NCI-H345 treated with DMSO at 0.1 percent for 48 hours (cell line): ENCODE results near the gene MAGI2.

Source experiments
- DNase-seq: peaks from one replicate; lab custom pipeline; 2025; ENCODE audit not compliant: unreplicated experiment; lab: John Stamatoyannopoulos, UW

Gene MAGI2

DNA sequence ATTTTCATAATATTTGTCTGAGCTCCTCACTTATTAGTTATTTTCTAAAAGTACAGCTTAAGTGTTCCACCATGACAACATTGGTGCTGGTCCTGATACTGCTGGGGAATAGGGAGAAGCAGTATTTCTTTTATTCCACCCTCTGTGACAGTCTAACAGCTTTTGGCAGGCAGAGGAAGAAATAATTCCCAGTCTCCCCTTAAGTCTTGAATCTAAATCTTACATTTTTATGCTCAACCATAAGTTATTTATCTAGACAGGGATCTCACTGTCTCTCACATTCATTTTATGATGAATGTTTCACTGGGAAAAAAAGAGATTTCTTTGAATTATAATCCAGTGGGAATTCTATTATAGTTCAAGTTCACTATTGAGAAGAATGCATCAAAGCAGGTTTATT is 71.5 kb downstream of the MAGI2 start:
- no peak for DNase-seq

DNA sequence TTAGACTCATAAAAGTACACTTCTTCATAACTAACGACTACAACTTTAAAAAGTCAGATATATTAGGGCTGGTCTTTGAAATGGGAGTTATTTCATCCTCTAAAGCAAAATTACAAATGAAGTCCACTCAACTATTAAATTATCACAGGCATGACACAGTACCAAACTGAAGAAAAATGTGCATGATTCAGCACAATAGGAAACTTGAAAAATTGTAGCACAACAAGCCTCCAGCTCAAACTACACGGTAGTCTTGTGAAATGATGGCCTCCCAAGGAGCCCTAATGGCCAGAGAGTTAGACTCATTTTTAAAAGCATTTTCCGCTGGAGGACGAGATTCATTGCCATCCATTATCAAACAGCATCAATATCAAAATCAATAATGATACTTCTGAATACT is 76.4 kb downstream of the MAGI2 start:
- DNase-seq, result no peak

DNA sequence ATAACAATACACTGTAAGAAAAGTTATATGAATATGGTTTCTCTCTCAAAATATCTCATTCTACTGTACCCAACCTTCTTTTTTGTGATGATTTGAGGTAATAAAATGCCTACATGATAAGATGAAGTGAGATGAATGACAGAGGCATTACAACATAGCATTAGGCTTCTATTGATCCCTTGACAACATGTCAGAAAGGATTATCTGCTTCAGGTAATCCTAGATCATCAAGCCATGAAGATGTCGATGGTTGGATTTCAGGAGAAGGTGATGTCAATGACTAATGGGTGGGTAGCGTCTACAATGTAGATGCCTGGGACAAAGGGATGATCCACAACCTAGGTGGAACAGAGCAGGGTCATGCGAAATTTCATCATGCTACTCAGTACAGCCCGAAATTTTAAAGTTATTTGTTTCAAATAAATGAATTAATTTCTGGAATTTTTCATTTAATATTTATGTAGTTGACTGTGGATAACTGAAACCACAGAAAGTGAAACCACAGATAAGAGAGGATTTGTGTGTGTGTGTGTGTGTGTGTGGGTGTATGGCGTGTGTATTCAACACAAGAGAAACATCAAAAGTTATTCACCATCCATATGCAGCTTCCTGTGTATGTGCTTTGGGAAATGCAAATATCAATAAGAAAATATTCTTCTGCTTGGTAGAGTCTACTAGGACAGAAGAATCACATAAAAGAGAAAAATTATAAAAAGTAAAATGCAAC is 77.0 kb downstream of the MAGI2 start:
- DNase-seq, result no peak

DNA sequence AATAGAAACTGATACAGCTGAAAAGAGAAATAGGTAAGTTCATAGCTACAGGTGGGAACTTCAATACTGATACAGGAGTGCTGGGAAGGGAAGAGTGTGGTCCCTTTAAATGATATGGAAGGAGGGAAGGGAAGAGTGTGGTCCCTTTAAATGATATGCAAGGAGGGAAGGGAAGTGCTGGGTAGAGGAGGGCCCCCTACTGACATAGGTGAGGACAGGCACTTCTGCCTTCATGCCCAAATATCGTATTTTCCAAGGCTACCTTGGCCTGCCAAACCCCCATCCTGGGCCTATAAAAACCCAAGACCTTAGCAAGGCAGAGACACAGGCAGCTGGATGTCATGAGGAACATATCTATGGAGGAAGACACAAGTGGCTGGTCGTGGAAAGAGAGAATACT is 92.3 kb downstream of the MAGI2 start:
- DNase-seq, result no peak

DNA sequence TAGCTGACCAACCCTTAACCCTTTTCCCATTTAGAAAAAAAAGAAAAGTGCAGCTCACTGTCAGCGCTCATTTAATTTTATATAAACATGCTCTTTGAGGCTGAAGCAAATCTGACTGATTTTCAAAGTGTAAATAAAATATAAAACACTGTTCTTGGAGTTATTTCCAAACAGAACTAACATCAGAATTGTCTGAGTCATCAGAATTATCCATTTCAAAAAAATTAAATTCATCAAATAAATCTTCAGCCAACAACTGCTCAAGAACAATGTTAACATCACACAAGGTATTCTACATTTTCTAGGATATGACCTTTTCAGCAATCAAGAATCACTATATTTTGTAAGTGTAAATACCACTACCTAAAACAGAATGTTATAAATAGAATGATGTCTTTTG is 93.6 kb downstream of the MAGI2 start:
- no peak for DNase-seq

DNA sequence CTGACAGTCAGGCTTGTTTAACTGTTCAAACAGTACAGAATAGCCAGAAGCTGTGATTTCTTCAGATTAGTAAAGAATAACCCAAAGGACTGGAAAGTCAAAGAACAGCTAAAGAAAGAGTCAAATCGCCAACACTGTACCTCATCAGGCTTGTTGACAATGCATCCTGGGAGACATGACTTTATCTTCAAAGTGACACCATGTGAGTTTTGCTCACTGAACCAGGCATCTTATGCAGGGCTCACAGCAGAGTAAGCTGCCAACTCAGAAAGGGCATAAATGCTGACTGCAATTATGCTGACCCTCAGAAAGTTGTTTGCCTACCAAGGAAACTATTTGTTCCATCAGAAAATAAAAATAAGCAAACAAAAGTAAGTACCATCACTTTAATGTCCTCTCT is 96.4 kb downstream of the MAGI2 start:
- no peak for DNase-seq

DNA sequence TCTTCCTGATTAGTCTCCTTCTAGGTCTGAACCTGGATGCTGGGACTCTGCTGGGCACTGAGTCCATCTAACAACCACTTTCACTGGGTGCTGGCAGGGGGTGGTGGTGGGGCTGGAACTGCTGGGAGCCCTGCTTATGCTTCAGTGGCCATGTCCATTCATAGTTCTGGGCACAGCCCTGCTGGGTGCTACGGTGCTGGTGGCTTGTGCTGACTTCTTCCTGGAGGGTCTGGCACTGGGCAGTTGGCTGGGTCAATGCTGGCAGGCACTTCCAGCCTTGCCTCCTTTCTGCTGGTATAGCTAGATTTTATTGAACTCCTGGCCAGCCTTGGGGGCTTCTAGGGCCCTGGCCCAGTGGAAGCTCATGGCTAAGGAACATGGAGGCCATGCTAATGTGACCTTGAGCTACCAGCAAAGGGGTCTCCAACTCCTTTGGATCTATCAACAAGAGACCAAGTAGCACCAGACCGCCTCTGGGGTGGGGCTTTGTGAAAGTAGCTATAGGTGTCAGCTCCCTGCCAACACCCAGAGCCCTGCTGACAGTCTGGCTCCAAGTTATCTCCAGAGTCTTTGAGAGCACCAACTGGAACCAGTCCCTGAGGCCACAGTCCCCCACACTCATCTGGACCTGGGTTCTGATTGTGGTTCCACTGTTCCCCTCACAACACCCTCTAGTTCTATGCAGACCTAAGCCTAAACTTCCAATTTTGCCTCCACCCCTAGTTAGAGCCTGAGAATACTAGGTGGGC is 99.6 kb downstream of the MAGI2 start:
- no peak for DNase-seq

DNA sequence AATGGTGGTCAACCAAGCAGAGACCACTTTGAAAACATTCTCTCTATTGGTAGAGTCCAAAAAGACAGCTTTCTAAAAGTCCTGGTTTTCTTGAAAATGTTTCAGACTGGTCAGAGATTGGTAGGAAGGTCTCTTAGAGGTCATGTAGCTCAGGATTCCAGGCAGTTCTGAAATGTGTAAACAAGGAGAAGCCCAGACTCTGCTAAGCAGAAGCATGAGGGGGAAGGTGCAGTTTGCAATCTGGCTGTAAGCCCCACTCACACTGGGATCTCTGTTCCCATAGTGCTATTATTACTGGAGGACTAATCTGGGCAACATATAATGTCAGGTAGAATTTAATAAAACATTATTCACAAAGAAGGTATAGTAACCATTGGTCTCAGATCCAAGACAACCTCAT is 101.1 kb downstream of the MAGI2 start:
- no peak for DNase-seq

DNA sequence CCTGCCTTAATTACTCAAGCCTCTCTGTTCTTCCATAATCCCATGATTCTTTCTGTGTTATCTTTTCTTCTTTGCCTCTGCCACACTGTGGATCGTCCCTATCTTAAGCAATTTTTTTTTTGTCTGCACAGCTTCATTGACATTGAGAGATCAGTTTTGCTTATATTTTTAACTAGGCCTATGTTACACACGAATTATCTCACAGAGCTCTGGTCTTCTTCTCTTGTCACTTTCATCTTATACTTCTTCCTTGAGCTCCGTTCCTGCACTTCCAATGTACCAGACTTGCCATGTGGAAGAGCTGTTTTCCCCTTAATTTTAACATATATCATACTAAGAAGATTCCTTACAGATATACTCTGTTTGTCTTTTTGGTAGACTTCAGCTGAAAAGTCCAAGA is 106.1 kb downstream of the MAGI2 start:
- no peak for DNase-seq

DNA sequence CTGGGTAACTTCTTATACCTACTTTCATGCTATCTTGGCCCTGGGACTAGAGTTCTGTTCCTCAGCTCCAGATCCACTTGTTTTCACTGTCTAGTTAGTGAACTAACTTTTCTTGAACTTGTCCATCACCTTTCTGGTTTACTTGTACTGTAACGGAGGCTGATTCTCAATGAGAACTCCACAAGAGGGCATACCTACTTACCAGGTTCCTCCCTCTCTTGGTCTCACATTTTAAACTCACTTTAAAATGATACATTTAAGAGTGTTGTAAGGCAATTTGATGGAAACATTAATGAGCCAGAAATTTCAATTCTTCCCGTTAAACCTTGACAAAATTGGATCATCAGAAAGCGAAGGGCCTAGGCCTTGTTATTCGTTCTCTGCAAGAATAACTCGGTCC is 111.6 kb downstream of the MAGI2 start:
- no peak for DNase-seq

DNA sequence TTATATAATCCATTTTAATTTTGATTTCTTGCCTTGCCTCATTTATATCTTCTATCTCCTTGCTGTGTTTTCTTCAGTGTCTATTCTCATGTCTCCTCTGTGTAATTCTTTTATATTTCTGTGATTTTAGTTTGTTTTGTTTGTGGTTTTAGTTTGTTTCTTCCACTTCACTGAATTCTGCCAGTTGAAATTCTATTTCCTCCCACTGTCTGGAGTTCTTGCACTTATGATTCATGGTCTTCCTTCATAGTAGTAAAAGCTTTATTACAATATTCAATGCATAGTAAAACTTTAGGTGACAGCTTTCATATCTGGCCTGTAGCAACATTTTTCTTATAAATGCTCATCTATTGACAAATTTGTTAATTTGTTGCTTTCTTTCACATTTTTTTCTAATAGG is 113.3 kb downstream of the MAGI2 start:
- DNase-seq, result no peak

DNA sequence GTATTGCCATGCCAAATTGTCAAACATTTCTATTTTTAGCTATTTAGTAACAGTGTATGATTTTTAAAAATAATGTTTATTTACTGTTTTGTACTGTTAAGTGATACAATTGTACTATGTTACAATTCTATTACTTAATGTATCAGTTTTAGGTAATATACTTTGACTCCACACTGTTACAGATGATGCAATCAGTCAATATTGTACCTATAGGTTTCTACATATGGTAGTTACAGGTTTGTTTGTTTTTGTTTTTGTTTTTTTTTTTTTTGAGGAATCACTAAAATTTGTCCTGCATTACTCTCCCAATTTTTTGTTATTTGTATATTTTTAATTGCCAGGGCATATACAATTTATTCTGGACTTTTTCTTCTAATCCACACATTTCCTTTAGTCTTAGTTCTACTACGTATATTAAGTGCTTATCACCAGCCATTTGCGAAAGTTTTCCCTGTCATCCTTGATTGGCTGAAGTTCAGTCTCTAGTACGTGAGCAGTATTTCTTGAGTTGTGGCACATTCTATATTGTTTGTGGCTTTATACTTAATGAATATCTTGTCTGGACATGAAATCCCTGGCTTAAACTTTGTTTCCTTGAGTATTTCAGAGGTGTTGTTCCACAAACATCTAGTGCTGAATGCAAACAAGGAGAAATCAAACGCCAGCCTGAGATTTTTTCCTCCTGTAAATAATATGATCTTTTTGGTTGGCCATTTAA is 114.1 kb downstream of the MAGI2 start:
- DNase-seq, result no peak

DNA sequence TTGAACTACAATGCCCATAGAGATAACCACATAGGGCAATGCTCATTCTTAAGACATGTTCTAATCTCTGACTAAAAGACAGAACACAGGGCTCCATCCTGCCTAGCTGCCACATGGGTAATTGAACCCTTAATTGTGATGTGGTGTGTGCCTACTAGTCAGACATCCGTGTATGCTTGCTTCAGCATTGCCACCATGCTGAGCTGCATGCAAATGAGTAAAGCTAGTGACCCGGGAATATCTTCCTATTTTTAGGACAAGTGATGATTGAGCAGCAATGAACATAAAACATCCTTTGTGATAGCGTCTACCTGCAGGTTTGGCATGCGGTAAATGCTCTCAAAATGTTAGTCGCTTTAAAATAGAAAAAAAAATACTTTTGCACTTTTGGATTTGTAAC is 115.8 kb downstream of the MAGI2 start:
- no peak for DNase-seq

DNA sequence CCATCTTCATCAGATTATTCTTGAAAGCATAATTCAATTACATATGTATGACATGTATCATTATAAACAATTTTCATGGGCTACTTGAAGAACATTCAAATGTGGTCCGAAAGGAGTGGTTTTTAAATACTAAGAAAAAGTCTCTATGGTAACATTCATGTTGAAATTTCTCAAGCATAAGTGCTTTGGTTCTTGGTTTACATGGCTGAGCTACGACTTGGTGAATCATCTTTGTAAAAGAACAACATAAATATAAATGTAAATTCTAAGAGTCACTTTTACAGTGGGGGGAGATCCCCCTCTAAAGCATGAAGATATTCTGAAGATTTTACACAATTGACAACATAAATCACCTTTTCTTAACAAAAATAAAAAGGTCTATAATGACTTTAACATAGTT is 118.6 kb downstream of the MAGI2 start:
- no peak for DNase-seq

DNA sequence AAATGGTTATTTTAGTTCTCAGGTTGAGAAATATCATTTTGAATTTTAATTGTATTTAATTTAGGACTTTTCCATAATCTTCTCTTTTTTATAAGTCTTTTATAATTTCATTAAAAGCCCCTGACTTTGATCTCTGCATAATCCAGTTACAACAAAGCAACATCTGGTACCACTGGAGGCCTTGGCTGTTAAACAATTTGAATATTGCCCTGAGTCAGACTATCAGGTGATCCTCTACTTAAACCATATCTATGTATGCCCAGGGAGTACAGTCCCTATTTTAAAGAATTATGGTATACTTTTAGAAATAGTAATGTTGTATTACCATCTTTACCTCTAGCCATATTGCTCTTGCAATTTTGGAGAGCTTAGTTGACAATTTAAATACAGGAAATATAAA is 119.1 kb downstream of the MAGI2 start:
- no peak for DNase-seq

DNA sequence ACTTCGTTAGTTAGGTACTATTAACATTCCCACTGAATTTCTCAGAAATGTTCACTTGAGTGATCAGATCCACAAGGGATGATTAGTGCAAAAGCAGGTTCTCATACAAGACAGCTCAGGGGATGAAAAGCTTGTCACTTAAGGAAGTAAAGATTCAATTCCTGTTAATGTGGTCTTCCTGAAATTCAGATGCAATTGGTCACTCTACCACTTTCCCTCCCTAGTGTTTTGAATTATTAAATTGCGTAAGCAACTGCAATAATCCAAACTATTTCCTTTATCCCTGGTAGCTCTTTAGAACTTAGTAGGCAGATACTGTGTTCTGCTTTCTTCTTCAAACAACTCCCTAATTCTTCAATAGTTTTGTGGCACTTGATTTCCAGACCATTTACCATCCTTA is 121.4 kb downstream of the MAGI2 start:
- no peak for DNase-seq

DNA sequence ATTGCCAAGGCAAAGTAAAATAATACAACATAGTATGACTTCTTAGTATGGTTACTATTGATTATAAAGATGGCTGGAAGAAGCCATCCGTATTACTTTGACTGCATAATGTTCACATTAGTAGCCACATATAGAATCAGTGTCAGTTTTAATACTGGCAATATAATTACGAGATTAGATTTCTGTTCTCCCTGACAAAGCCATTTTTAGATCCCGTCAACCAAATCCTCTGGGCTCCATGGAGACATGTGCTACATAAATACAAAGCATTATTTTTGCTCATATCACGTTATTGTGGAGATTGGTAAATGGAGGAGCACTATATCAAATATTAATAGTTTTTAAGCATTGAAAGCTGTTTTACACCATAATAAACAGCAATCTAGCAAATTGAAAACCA is 124.0 kb downstream of the MAGI2 start:
- DNase-seq, result no peak

DNA sequence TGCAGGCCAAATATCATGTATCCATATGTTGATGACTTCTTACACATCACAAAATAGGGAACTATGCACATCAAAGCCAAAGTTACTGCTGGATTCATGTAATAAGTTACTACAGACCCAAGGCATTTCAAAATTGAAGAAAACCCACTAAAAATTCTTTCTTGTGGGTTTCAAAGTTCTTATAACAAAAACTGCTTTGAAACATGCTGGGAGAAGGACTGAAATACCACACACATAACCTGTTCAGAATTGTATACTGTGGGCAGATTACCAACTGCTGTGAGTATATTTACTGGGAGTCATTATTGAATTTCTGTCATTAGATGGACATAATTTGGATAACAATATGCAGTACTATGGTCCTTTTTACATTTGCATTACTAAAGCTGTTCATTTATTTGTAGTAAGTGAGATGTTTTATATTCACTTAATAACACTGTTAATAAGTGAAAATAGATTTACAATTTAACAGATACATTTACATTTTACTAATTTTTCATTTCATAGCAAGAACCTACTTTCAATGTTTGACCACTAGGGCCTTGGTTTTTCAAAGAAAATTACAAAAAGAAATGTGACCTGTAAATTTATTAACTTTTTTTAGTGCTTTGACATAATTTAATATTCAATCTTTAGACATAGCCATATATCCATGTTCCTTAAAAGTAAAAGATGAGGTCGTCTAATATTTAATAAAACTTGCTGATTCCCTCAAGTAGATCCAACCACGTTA is 132.6 kb downstream of the MAGI2 start:
- no peak for DNase-seq

DNA sequence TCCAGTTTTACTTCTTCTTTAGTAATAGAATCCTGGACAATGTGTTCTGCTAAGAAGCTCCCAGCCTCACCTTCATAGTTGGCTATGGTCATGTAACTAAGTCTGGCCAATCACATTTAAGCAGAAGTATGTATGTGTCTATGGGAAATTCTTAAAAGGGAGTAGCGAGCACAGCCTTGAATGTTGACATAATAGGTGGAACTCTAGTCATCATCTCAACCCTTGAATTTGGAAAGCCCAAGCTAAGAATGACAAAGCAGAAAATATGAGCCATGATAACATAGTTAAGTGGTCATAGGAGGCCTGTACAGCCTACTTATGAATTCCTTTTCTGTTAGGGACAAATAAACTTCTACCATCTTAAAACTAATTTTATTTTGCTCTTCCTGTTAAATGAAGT is 134.1 kb downstream of the MAGI2 start:
- no peak for DNase-seq

DNA sequence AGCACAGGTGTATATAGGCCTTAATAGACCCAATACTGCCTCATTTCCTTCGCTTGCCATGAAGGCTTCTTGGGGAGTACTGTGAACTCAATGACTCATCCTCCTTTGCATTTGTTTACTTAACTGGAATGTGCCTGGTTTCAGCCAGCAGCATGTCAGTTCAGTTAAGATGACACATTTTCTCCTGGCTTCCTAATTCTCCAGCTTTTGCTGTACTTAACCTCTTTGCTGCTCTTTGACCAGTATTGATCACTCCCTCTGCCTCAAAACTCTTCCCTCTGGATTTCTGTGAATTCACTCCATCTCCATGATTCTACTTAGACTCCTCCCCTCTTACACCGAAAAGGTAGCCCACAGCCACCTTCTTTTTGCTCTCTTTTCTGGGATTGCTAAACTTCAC is 135.7 kb downstream of the MAGI2 start:
- no peak for DNase-seq

DNA sequence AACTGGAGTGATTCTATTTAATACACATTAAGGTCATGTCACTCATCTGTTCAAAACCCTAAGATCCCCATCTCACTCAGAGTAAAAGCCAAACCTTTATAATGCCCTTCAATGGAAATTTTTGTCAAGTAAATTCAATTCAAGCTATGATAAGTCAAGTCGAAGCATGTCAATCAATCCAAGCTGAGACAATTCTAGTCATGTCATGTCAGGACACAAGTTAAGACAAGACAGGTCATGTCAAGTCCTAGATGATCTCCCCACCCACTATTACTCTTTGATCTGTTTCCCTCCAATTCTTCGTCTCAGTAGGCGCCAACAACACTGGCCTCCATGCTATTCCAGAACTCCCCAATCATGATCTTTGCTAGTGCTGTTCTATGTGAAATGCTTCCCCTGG is 141.4 kb downstream of the MAGI2 start:
- DNase-seq, result no peak

DNA sequence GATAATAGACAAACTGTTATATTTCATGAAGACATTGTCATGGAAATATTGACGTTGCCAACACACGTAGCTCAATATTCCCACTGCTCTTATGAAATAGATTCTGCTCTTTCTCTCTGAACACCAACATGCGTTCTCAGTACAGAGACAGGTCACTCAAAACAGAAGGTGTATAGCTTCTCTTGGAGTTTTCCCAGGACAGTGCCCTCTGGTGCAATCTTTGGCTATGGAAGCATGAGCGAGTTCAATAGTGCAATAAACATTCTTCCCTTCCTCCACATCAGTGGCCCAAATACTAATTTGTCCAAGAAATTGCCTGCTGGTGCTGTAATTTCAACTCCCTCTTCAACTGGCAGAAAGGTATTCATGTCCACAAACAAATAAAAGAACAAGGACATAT is 145.3 kb downstream of the MAGI2 start:
- DNase-seq, result no peak
